CD4-positive, CD25-positive, alpha-beta regulatory T cell (primary cell): ENCODE results near the gene EXOC1L. TPM values are rescaled to one million over a fixed set of nuclear protein-coding genes. Genes with fewer than 3 reads are reported as not detected.

Experiments
- ATAC-seq, 2 donors: fragments of 150-1000 bp; cut with Tn5 transposase; one replicate each; pipeline ENCODE4 v1.10.0; 2021; ENCODE audit warnings: low read depth in 2 of 2, moderate number of reproducible peaks in 2 of 2, moderate library complexity in 1 of 2
- DNase-seq, 3 donors: peaks; one replicate each; pipeline versions ENCODE4 v3.0.0 to v3.0.0-alpha.2; 2012 to 2022; ENCODE audit warnings: mixed read lengths in 1 of 3
- H3K27ac ChIP-seq: one replicate; pipeline ENCODE4 v1.7.0; 2013; ENCODE audit warnings: mild to moderate bottlenecking, low read length; ENCODE audit not compliant: insufficient read depth, poor library complexity, severe bottlenecking
- H3K27me3 ChIP-seq: one replicate; pipeline ENCODE4 v1.7.0; 2013; ENCODE audit warnings: low read length; ENCODE audit not compliant: control insufficient read depth, insufficient read depth
- H3K36me3 ChIP-seq: one replicate; pipeline ENCODE4 v1.7.0; 2013; ENCODE audit warnings: mild to moderate bottlenecking, low read length, moderate library complexity; ENCODE audit not compliant: control insufficient read depth, insufficient read depth
- H3K4me1 ChIP-seq: 2 replicates; pipeline ENCODE4 v1.7.0; 2013; ENCODE audit warnings: mild to moderate bottlenecking, low read length; ENCODE audit not compliant: insufficient read depth, control insufficient read depth, poor library complexity, severe bottlenecking
- H3K4me3 ChIP-seq: one replicate; pipeline ENCODE4 v1.7.0; 2013; ENCODE audit warnings: low read depth, mild to moderate bottlenecking, low read length, moderate library complexity
- H3K9me3 ChIP-seq, 2 experiments: 1 replicate in 1 of 2; 2 replicates in 1 of 2; pipeline ENCODE4 v1.7.0; 2013; ENCODE audit warnings: low read length in 2 of 2, mild to moderate bottlenecking in 1 of 2, moderate library complexity in 1 of 2; ENCODE audit not compliant: control insufficient read depth in 2 of 2
- H3K27ac Mint-ChIP-seq, 3 donors: one replicate each; pipeline ENCODE4 v1.8.0; 2020 to 2022; ENCODE audit warnings: mild to moderate bottlenecking in 3 of 3, mixed read lengths in 3 of 3, moderate library complexity in 2 of 3
- H3K27me3 Mint-ChIP-seq: one replicate; pipeline ENCODE4 v1.8.0; 2022; ENCODE audit warnings: mild to moderate bottlenecking, mixed read lengths
- H3K36me3 Mint-ChIP-seq: one replicate; pipeline ENCODE4 v1.8.0; 2020; ENCODE audit warnings: mixed read lengths
- H3K4me1 Mint-ChIP-seq, 4 donors: one replicate each; pipeline ENCODE4 v1.8.0; 2020 to 2022; ENCODE audit warnings: mixed read lengths in 4 of 4, mild to moderate bottlenecking in 1 of 4
- H3K4me3 Mint-ChIP-seq, 4 donors: one replicate each; pipeline ENCODE4 v1.8.0; 2020 to 2022; ENCODE audit warnings: mild to moderate bottlenecking in 4 of 4, mixed read lengths in 4 of 4, moderate library complexity in 3 of 4
- H3K9me3 Mint-ChIP-seq, 7 donors: one replicate each; pipeline ENCODE4 v1.8.0; 2020 to 2022; ENCODE audit warnings: mixed read lengths in 7 of 7, mild to moderate bottlenecking in 3 of 7, moderate library complexity in 2 of 7
- polyA plus RNA-seq, 4 donors: library from polyadenylated mRNA; unstranded; fragments of 300-500 nt; fragmentation: Illumina TruSeq; gene quantifications; one replicate each; pipeline ENCODE4 v1.2.3, GENCODE V29; 2021
- total RNA-seq: library from RNA; stranded (reverse); gene quantifications from one replicate; pipeline ENCODE4 v1.2.3, GENCODE V29; 2022

EXOC1L gene
- total and polyA plus RNA-seq, 5 donors from 2014 or later, result not detected

- peaks cover 15% of the 10 kb centered on the region for H3K27me3 ChIP-seq
- ATAC-seq, result no peak
Measured at GRCh38 chr4:55794053-55794452, 25.5 kb upstream of the EXOC1L start.

GRCh38 chr4:55795341-55795740 is 24.2 kb upstream of the EXOC1L start:
- Histone ChIP-seq H3K4me3 (no peak overlapping the region), H3K36me3 (no peaks in the 10 kb centered on the region), H3K27ac (no peak overlapping the region), H3K9me3 (no peaks in the 10 kb centered on the region), H3K4me1 (no peaks in the 10 kb centered on the region), H3K27me3 (peaks cover 15% of the 10 kb centered on the region)
- Mint-ChIP-seq H3K9me3 (peaks cover 0 to 2% (median 0%) of the 10 kb centered on the region in 7 donors), H3K27ac (no peak overlapping the region), H3K27me3 (peaks cover 48% of the 10 kb centered on the region), H3K36me3 (no peaks in the 10 kb centered on the region), H3K4me3 (no peak overlapping the region), H3K4me1 (no peaks in the 10 kb centered on the region)
- DNase-seq (no peak), ATAC-seq (no peak)

More at GRCh38 chr4:55794053-55794452, 25.5 kb upstream of the EXOC1L start:
- H3K27me3 Mint-ChIP-seq, result peaks cover 55% of the 10 kb centered on the region
- Histone ChIP-seq H3K9me3 (no peaks in the 10 kb centered on the region), H3K4me1 (no peaks in the 10 kb centered on the region), H3K4me3 (no peak overlapping the region), H3K27ac (no peak overlapping the region), H3K36me3 (no peaks in the 10 kb centered on the region)
- peaks cover 0 to 2% (median 0%) of the 10 kb centered on the region in 7 donors for H3K9me3 Mint-ChIP-seq
- H3K27ac Mint-ChIP-seq, result no peak overlapping the region
- DNase-seq, result no peak
- no peaks in the 10 kb centered on the region for H3K36me3 Mint-ChIP-seq
- no peak overlapping the region for H3K4me3 Mint-ChIP-seq
- no peaks in the 10 kb centered on the region for H3K4me1 Mint-ChIP-seq

- H3K4me3 Mint-ChIP-seq, result no peak overlapping the region
- peaks cover 4% of the 10 kb centered on the region for H3K27me3 ChIP-seq
- no peak overlapping the region for H3K27ac Mint-ChIP-seq
- H3K9me3 ChIP-seq, result no peaks in the 10 kb centered on the region
- H3K36me3 ChIP-seq, result no peaks in the 10 kb centered on the region
- DNase-seq, result no peak
- no peaks in the 10 kb centered on the region for H3K4me1 ChIP-seq
- peaks cover 29% of the 10 kb centered on the region for H3K27me3 Mint-ChIP-seq
- ATAC-seq, result no peak
- H3K27ac ChIP-seq, result no peak overlapping the region
- no peak overlapping the region for H3K4me3 ChIP-seq
- peaks cover 0 to 1% (median 0%) of the 10 kb centered on the region in 7 donors for H3K9me3 Mint-ChIP-seq
- H3K4me1 Mint-ChIP-seq, result no peaks in the 10 kb centered on the region
- no peaks in the 10 kb centered on the region for H3K36me3 Mint-ChIP-seq
Measured at GRCh38 chr4:55801498-55801897, 18.1 kb upstream of the EXOC1L start.

GRCh38 chr4:55807556-55807955 is 12.0 kb upstream of the EXOC1L start:
- Histone ChIP-seq H3K4me1 (no peaks in the 10 kb centered on the region), H3K36me3 (no peaks in the 10 kb centered on the region), H3K4me3 (no peak overlapping the region), H3K27me3 (peaks cover 2% of the 10 kb centered on the region), H3K9me3 (no peaks in the 10 kb centered on the region), H3K27ac (no peak overlapping the region)
- Mint-ChIP-seq H3K4me3 (no peak overlapping the region), H3K9me3 (peaks cover 0 to 2% (median 0%) of the 10 kb centered on the region in 7 donors), H3K27me3 (peaks cover 22% of the 10 kb centered on the region), H3K36me3 (no peaks in the 10 kb centered on the region), H3K4me1 (no peaks in the 10 kb centered on the region), H3K27ac (no peak overlapping the region)
- DNase-seq, result no peak
- no peak for ATAC-seq

GRCh38 chr4:55808186-55808585 is 11.4 kb upstream of the EXOC1L start:
- ATAC-seq, result no peak
- Histone ChIP-seq H3K27me3 (peaks cover 2% of the 10 kb centered on the region), H3K36me3 (no peaks in the 10 kb centered on the region), H3K4me3 (no peak overlapping the region), H3K9me3 (no peaks in the 10 kb centered on the region), H3K27ac (no peak overlapping the region), H3K4me1 (no peaks in the 10 kb centered on the region)
- Mint-ChIP-seq H3K9me3 (peaks cover 0 to 2% (median 0%) of the 10 kb centered on the region in 7 donors), H3K4me3 (no peak overlapping the region), H3K27ac (no peak overlapping the region), H3K27me3 (peaks cover 25% of the 10 kb centered on the region), H3K36me3 (no peaks in the 10 kb centered on the region), H3K4me1 (no peaks in the 10 kb centered on the region)
- no peak for DNase-seq

- Mint-ChIP-seq H3K4me1 (no peaks in the 10 kb centered on the region), H3K27me3 (peaks cover 25% of the 10 kb centered on the region), H3K36me3 (no peaks in the 10 kb centered on the region), H3K9me3 (peaks cover 0 to 2% (median 0%) of the 10 kb centered on the region in 7 donors), H3K27ac (no peak overlapping the region), H3K4me3 (no peak overlapping the region)
- H3K9me3 ChIP-seq, result no peaks in the 10 kb centered on the region
- no peaks in the 10 kb centered on the region for H3K36me3 ChIP-seq
- no peak for ATAC-seq
- DNase-seq, result no peak
- H3K4me1 ChIP-seq, result no peaks in the 10 kb centered on the region
- no peak overlapping the region for H3K4me3 ChIP-seq
- H3K27me3 ChIP-seq, result peaks cover 2% of the 10 kb centered on the region
- no peak overlapping the region for H3K27ac ChIP-seq
Measured at GRCh38 chr4:55808632-55809031, 11.0 kb upstream of the EXOC1L start.

- peaks cover 32% of the 10 kb centered on the region for H3K27me3 ChIP-seq
- Mint-ChIP-seq H3K9me3 (peaks cover 0 to 2% (median 0%) of the 10 kb centered on the region in 7 donors), H3K27ac (no peak overlapping the region), H3K4me1 (peaks cover 0 to 6% (median 4%) of the 10 kb centered on the region in 4 donors), H3K27me3 (peaks cover 20% of the 10 kb centered on the region), H3K4me3 (no peak overlapping the region), H3K36me3 (no peaks in the 10 kb centered on the region)
- no peak for ATAC-seq
- H3K4me1 ChIP-seq, result no peaks in the 10 kb centered on the region
- no peaks in the 10 kb centered on the region for H3K9me3 ChIP-seq
- DNase-seq, result no peak
- H3K36me3 ChIP-seq, result no peaks in the 10 kb centered on the region
- no peak overlapping the region for H3K27ac ChIP-seq
- H3K4me3 ChIP-seq, result no peak overlapping the region
Measured at GRCh38 chr4:55817691-55818090, 1.9 kb upstream of the EXOC1L start.

GRCh38 chr4:55820279-55820678 is 689 bp downstream of the EXOC1L start:
- DNase-seq (no peak), ATAC-seq (no peak)
- H3K27me3 ChIP-seq, result peaks cover 36% of the 10 kb centered on the region
- peaks cover 0 to 6% (median 4%) of the 10 kb centered on the region in 4 donors for H3K4me1 Mint-ChIP-seq
- no peak overlapping the region for H3K27ac Mint-ChIP-seq
- H3K36me3 Mint-ChIP-seq, result no peaks in the 10 kb centered on the region
- no peaks in the 10 kb centered on the region for H3K36me3 ChIP-seq
- no peaks in the 10 kb centered on the region for H3K4me1 ChIP-seq
- no peak overlapping the region for H3K27ac ChIP-seq
- H3K9me3 ChIP-seq, result no peaks in the 10 kb centered on the region
- no peak overlapping the region for H3K4me3 Mint-ChIP-seq
- peaks cover 26% of the 10 kb centered on the region for H3K27me3 Mint-ChIP-seq
- no peak overlapping the region for H3K4me3 ChIP-seq
- peaks cover 0 to 2% (median 0%) of the 10 kb centered on the region in 7 donors for H3K9me3 Mint-ChIP-seq
